ENCODE results near the gene PANX1. TPM values are rescaled to one million over a fixed set of nuclear protein-coding genes. Genes with fewer than 3 reads are reported as not detected.
A peak's percentile ranks its signal among the peaks of the same experiment; 100 is the strongest.

PANX1 gene
- total RNA-seq, 6 experiments from 2014 or later = 22.5 to 26.7 (median 24.5) TPM

GRCh38 chr11:94120946-94121345 lies 7.7 kb upstream of the PANX1 start:
- peak overlapping the region; percentile 52; the same call in 1 of the 2 replicates for H3K4me3 Mint-ChIP-seq
- peaks cover 2% of the 10 kb centered on the region; the same call in 1 of the 2 replicates for H3K27me3 Mint-ChIP-seq (ENCODE audit: insufficient read depth)
- H3K27ac Mint-ChIP-seq = peak overlapping the region; percentile 79
- peaks cover 47% of the 10 kb centered on the region for H3K4me1 Mint-ChIP-seq (ENCODE audit: low read depth)
- no peak for TF ChIP-seq CTCF (IDR thresholded peaks at IDR 0.05)
- no peaks in the 10 kb centered on the region; the same call in 1 of the 2 replicates for H3K9me3 Mint-ChIP-seq
- DNase-seq = peak; percentile 52
- H3K36me3 Mint-ChIP-seq (ENCODE audit: low read depth) = peaks cover 6% of the 10 kb centered on the region

- DNase-seq = no peak
- Mint-ChIP-seq H3K9me3 (no peaks in the 10 kb centered on the region), H3K4me1 (ENCODE audit: low read depth) (peaks cover 32% of the 10 kb centered on the region), H3K4me3 (no peak overlapping the region), H3K27me3 (ENCODE audit: insufficient read depth) (no peaks in the 10 kb centered on the region; the same call in 1 of the 2 replicates), H3K27ac (no peak overlapping the region), H3K36me3 (ENCODE audit: low read depth) (peaks cover 6% of the 10 kb centered on the region)
- TF ChIP-seq CTCF (IDR thresholded peaks at IDR 0.05) = no peak
Observed at GRCh38 chr11:94125407-94126115, 3.1 kb upstream of the PANX1 start.

- H3K27ac Mint-ChIP-seq = peak overlapping the region; percentile 96
Observed at GRCh38 chr11:94127638-94128037, 1.0 kb upstream of the PANX1 start.

GRCh38 chr11:94128291-94128745 lies 323 bp upstream of the PANX1 start:
- Mint-ChIP-seq H3K27me3 (ENCODE audit: insufficient read depth) (no peaks in the 10 kb centered on the region; the same call in 1 of the 2 replicates), H3K4me3 (peak overlapping the region; percentile 96), H3K9me3 (no peaks in the 10 kb centered on the region), H3K27ac (peak overlapping the region; percentile 96), H3K36me3 (ENCODE audit: low read depth) (peaks cover 6% of the 10 kb centered on the region; the same call in 1 of the 2 replicates), H3K4me1 (ENCODE audit: low read depth) (peaks cover 18% of the 10 kb centered on the region)
- no peak for TF ChIP-seq CTCF (IDR thresholded peaks at IDR 0.05)
- no peak for DNase-seq

More at GRCh38 chr11:94127638-94128037, 1.0 kb upstream of the PANX1 start:
- Mint-ChIP-seq H3K4me1 (ENCODE audit: low read depth) (peaks cover 18% of the 10 kb centered on the region), H3K9me3 (no peaks in the 10 kb centered on the region), H3K36me3 (ENCODE audit: low read depth) (peaks cover 6% of the 10 kb centered on the region), H3K27me3 (ENCODE audit: insufficient read depth) (no peaks in the 10 kb centered on the region; the same call in 1 of the 2 replicates), H3K4me3 (peak overlapping the region; percentile 96)
- no peak for DNase-seq
- no peak for TF ChIP-seq CTCF (IDR thresholded peaks at IDR 0.05)

- no peak for DNase-seq
- TF ChIP-seq CTCF (IDR thresholded peaks at IDR 0.05) = no peak
- no peaks in the 10 kb centered on the region; the same call in 1 of the 2 replicates for H3K27me3 Mint-ChIP-seq (ENCODE audit: insufficient read depth)
- no peak overlapping the region for H3K27ac Mint-ChIP-seq
- no peak overlapping the region for H3K4me3 Mint-ChIP-seq
- H3K36me3 Mint-ChIP-seq (ENCODE audit: low read depth) = peaks cover 6% of the 10 kb centered on the region; the same call in 1 of the 2 replicates
- H3K4me1 Mint-ChIP-seq (ENCODE audit: low read depth) = peaks cover 18% of the 10 kb centered on the region
- no peaks in the 10 kb centered on the region for H3K9me3 Mint-ChIP-seq
Observed at GRCh38 chr11:94129512-94130297, 1.1 kb downstream of the PANX1 start.
